Colonic mucosa (tissue), 4 donors: Measurements from ENCODE around the gene FARS2. TPM values are rescaled to one million over a fixed set of nuclear protein-coding genes. Genes with fewer than 3 reads are reported as not detected.

Experiments used
- DNase-seq: peaks from one replicate; pipeline ENCODE4 v3.0.0-alpha.2; 2020
- H3K27ac ChIP-seq: fragments of 200-600 bp; one replicate; pipeline ENCODE4 v1.8.0; 2021
- H3K27me3 ChIP-seq: fragments of 200-600 bp; one replicate; pipeline ENCODE4 v1.8.0; 2021
- H3K36me3 ChIP-seq: fragments of 200-600 bp; one replicate; pipeline ENCODE4 v1.8.0; 2021
- H3K4me1 ChIP-seq: fragments of 200-600 bp; one replicate; pipeline ENCODE4 v1.8.0; 2021; ENCODE audit warnings: mild to moderate bottlenecking
- H3K4me3 ChIP-seq: fragments of 200-600 bp; one replicate; pipeline ENCODE4 v1.8.0; 2021
- H3K9ac ChIP-seq, 2 donors: one replicate each; pipeline ENCODE4 v1.7.0; 2013; ENCODE audit warnings: control low read depth in 2 of 2, low read depth in 2 of 2, low read length in 2 of 2
- H3K9me3 ChIP-seq: fragments of 200-600 bp; one replicate; pipeline ENCODE4 v1.8.0; 2021
- intact Hi-C: fragments of 100-400 bp; cut with DNase I; formaldehyde crosslinking; loops from one replicate; pipeline ENCODE4 v1.14.1; 2022
- total RNA-seq, 2 donors: library from RNA; stranded (reverse); fragmentation: NEBNext Ultra II Directional in 1 of 2; extraction: Animal tissue kit (Norgen Biotek cat#: 25700) in 1 of 2; gene quantifications; one replicate each; pipeline ENCODE4 v1.2.1, GENCODE V29; 2021
- TF ChIP-seq, protein P1 (sequence below): fragments of 200-600 bp; IDR thresholded peaks from one replicate; pipeline ENCODE4 v1.8.0; 2022; ENCODE audit warnings: antibody characterized with exemption, mild to moderate bottlenecking
- donor health status: healthy.
- donor health status: DM: no; HTN: no; CAD: no.
- donor health status: DM: no; HTN: no; CAD: no.

FARS2 gene
- total RNA-seq, 2 donors from 2014 or later, result 14.7 to 23.0 TPM

DNA sequence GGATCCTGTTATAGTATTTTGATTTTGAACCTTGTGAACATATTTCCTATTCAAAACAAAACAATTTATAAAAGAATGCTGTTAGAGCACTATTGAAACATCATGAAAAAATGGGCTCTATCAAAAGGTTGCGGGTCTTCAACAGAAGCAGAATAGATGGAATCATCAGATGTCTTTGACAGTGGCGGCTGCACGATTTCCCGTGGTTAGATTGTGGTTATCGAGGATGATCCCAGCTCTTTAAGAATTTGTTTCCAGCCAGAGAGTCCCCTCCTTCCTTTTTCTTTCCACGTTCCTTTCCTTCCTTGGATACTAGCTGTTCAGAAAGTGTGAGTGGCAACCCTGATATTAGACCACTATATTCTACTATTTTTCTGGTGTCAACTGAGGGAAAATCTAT is 163.4 kb downstream of the FARS2 start:
- no peak overlapping the region for H3K9ac ChIP-seq
- H3K27ac ChIP-seq, result no peak overlapping the region
- H3K4me3 ChIP-seq, result no peak overlapping the region
- intact Hi-C loops, result no loop called here
- no peaks in the 10 kb centered on the region for H3K36me3 ChIP-seq
- no peaks in the 10 kb centered on the region for H3K4me1 ChIP-seq
- TF ChIP-seq, protein P1, sequence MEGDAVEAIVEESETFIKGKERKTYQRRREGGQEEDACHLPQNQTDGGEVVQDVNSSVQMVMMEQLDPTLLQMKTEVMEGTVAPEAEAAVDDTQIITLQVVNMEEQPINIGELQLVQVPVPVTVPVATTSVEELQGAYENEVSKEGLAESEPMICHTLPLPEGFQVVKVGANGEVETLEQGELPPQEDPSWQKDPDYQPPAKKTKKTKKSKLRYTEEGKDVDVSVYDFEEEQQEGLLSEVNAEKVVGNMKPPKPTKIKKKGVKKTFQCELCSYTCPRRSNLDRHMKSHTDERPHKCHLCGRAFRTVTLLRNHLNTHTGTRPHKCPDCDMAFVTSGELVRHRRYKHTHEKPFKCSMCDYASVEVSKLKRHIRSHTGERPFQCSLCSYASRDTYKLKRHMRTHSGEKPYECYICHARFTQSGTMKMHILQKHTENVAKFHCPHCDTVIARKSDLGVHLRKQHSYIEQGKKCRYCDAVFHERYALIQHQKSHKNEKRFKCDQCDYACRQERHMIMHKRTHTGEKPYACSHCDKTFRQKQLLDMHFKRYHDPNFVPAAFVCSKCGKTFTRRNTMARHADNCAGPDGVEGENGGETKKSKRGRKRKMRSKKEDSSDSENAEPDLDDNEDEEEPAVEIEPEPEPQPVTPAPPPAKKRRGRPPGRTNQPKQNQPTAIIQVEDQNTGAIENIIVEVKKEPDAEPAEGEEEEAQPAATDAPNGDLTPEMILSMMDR, result no peak
- no peak for DNase-seq
- no peaks in the 10 kb centered on the region for H3K27me3 ChIP-seq
- H3K9me3 ChIP-seq, result no peaks in the 10 kb centered on the region

DNA sequence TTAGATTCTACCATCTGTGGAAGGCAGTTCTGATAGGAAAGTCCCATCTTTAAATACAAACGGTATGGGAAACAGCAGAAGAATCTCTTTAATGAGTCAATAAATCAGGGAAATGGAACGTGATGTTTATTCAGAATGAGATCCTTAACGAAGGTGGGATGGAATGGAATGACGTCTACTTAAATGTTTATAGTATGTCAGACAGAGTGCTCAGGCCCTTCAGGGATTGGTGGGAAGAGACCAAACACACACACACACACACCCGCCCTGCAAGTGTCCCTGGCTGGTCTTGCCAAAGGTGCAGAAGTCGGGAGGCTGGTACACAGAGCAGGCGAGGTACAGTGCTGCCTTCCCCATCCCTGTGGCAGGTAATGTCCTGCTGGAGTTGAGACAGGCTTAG is 164.0 kb downstream of the FARS2 start:
- Histone ChIP-seq H3K9ac (no peak overlapping the region), H3K4me1 (no peaks in the 10 kb centered on the region), H3K4me3 (no peak overlapping the region), H3K36me3 (no peaks in the 10 kb centered on the region), H3K27me3 (no peaks in the 10 kb centered on the region), H3K27ac (no peak overlapping the region), H3K9me3 (no peaks in the 10 kb centered on the region)
- TF ChIP-seq, protein P1, result no peak
- DNase-seq, result no peak
- intact Hi-C loops, result no loop called here

DNA sequence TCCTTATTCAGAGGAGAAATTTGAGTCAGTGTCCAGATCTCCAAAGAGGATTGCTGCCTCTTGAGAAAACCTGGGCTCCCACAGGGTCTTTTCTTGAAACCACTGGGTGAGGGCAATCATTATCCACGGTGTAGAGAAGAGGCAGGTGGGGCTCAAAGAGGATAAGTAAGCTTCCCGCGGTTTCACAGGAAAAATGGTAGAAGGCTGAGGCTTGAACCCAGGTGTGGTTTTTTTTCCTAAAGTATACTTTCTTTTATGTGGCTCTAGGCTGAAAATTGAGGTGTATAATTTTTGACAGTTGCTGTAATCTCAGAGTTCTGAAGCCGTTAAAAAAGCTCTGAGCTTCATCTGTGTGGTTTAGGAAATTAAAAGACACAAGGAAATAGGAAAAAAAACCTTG is 164.5 kb downstream of the FARS2 start:
- Histone ChIP-seq H3K9me3 (no peaks in the 10 kb centered on the region), H3K4me3 (no peak overlapping the region), H3K27ac (no peak overlapping the region), H3K36me3 (no peaks in the 10 kb centered on the region), H3K4me1 (no peaks in the 10 kb centered on the region), H3K9ac (no peak overlapping the region), H3K27me3 (no peaks in the 10 kb centered on the region)
- no peak for DNase-seq
- intact Hi-C loops, result no loop called here
- TF ChIP-seq, protein P1, result no peak

DNA sequence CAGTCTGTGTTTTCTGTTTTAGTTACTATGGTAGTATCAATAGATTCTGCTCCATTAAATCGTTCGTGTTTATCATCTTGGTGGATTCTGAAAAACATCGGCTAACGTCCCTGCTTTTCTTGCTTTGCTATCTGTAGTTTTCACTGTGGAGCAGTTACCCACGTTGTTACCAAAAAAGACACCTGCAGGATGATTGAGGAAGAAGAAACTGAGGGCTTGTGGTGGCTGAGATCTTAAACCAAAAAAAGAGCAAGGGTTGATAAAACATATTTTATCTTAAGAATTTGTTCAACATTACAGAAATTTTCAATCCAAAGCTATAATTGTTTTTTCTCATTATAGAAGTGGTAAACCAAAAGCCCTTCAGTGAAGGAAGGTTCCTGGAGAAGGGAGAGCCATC is 166.3 kb downstream of the FARS2 start:
- intact Hi-C loops, result no loop called here
- TF ChIP-seq, protein P1, result no peak
- no peak overlapping the region for H3K9ac ChIP-seq
- H3K9me3 ChIP-seq, result no peaks in the 10 kb centered on the region
- no peak for DNase-seq
- no peaks in the 10 kb centered on the region for H3K36me3 ChIP-seq
- no peak overlapping the region for H3K4me3 ChIP-seq
- H3K27ac ChIP-seq, result no peak overlapping the region
- no peaks in the 10 kb centered on the region for H3K4me1 ChIP-seq
- no peaks in the 10 kb centered on the region for H3K27me3 ChIP-seq

DNA sequence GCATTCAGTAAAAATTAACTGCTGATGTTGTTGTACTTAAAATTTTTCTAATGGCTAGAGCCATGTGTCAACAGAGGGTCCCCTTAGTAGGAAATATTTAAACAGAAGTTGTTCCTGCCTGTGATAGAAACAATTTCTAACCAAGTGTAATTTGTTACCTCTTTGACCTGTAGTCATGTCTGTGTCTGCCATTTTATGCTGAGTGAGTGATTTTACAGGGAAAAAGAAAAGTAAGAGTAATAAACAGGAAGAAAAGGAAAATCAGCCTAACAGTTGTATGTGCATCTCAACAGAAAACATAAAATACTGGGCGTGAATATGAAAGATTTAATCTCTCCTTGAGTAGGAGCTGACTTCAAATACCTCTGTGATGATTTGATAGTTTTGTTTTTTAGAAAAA is 172.0 kb downstream of the FARS2 start:
- Histone ChIP-seq H3K9ac (no peak overlapping the region), H3K9me3 (no peaks in the 10 kb centered on the region), H3K4me3 (no peak overlapping the region), H3K27ac (no peak overlapping the region), H3K4me1 (no peaks in the 10 kb centered on the region), H3K36me3 (no peaks in the 10 kb centered on the region), H3K27me3 (no peaks in the 10 kb centered on the region)
- no peak for DNase-seq
- intact Hi-C loops, result no loop called here
- TF ChIP-seq, protein P1, result no peak

DNA sequence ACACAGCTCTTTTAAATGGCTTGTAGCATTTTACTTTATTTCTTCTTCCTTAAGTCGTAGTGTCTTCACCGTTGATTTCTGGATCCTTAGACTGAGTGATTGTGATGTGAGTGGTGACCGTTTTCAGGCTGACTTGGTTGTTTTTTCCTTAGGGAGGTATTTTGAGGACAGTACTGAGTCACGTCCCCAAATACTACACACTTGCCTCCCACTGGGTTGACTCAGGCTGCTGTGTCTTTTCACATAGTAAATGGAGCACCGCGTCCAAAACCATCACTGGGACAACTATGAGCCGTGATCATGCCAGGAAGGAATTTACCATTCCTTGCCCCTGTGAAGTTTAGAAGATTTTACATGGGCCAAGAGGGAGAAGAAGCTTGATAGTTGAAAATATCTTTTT is 174.1 kb downstream of the FARS2 start:
- Histone ChIP-seq H3K27ac (no peak overlapping the region), H3K9ac (no peak overlapping the region), H3K9me3 (no peaks in the 10 kb centered on the region), H3K4me3 (no peak overlapping the region), H3K27me3 (no peaks in the 10 kb centered on the region), H3K4me1 (no peaks in the 10 kb centered on the region), H3K36me3 (no peaks in the 10 kb centered on the region)
- TF ChIP-seq, protein P1, result no peak
- DNase-seq, result no peak
- intact Hi-C loops, result no loop called here
